Psoas muscle (tissue), 8 donors: ENCODE data around the gene TUBGCP6. TPM values are rescaled to one million over a fixed set of nuclear protein-coding genes. Genes with fewer than 3 reads are reported as not detected.

ENCODE experiments used
- ATAC-seq, 4 donors: fragments of 200-7000 bp; cut with Tn5 transposase; one replicate each; pipeline ENCODE4 v1.9.1; 2020; ENCODE audit warnings: moderate library complexity in 3 of 4, mild to moderate bottlenecking in 2 of 4
- DNase-seq, 2 donors: peaks; one replicate each; pipeline ENCODE4 v3.0.0-alpha.2; 2020
- H3K27ac ChIP-seq: fragments of 200-600 bp; one replicate; pipeline ENCODE4 v1.8.0; 2022
- H3K27me3 ChIP-seq, 3 donors: fragments of 200-600 bp in 1 of 3; one replicate each; pipeline versions ENCODE4 v1.6.1 to v1.8.0; 2013 to 2022; ENCODE audit warnings: low read length in 2 of 3, mild to moderate bottlenecking in 2 of 3, moderate library complexity in 1 of 3; ENCODE audit not compliant: insufficient read depth in 3 of 3
- H3K36me3 ChIP-seq, 2 donors: fragments of 200-600 bp in 1 of 2; one replicate each; pipeline versions ENCODE4 v1.6.1 to v1.8.0; 2013 to 2022; ENCODE audit warnings: low read depth in 1 of 2, mild to moderate bottlenecking in 1 of 2, moderate library complexity in 1 of 2; ENCODE audit not compliant: insufficient read depth in 1 of 2
- H3K4me1 ChIP-seq: fragments of 200-600 bp; one replicate; pipeline ENCODE4 v1.8.0; 2022
- H3K4me3 ChIP-seq: fragments of 200-600 bp; one replicate; pipeline ENCODE4 v1.8.0; 2022; ENCODE audit warnings: mild to moderate bottlenecking
- H3K9me3 ChIP-seq: fragments of 200-600 bp; one replicate; pipeline ENCODE4 v1.8.0; 2022
- CTCF ChIP-seq: fragments of 200-600 bp; IDR thresholded peaks from one replicate; pipeline ENCODE4 v1.8.0; 2022; ENCODE audit warnings: antibody characterized with exemption
- WGBS, 3 donors: extraction: QIAGEN DNeasy Blood & Tissue Kit; methylation state at CpG; one replicate each; pipeline versions ENCODE4 v1.1.6 to v1.1.7; 2013; 5-methylcytosine and 5-hydroxymethylcytosine counted together
- intact Hi-C, 2 donors: fragments of 100-400 bp; cut with DNase I; formaldehyde crosslinking; loops; one replicate each; pipeline versions ENCODE4 v1.11.0 to v1.14.2; 2022
- polyA plus RNA-seq, 3 donors: library from polyadenylated mRNA; stranded (reverse); fragments of 200-250 nt; gene quantifications; one replicate each; pipeline ENCODE4 v1.2.3, GENCODE V29; 2013
- total RNA-seq, 4 donors: library from RNA; stranded (reverse); fragmentation: NEBNext Ultra II Directional in 2 of 4; extraction: Animal tissue kit (Norgen Biotek cat#: 25700) in 2 of 4; gene quantifications; one replicate each; pipeline versions ENCODE4 v1.2.1 to v1.2.4, GENCODE V29; 2021 to 2023
- donor health status: healthy with polysubstance abuse.
- donor health status: DM: no; HTN: no; CAD: no; lungs with moderate emphysema.
- donor health status: Bipolar disorder and iron deficiency.
- donor health status: healthy.
- donor health status: DM: yes; HTN: yes; CAD: no.
- donor health status: DM: no; HTN: no; CAD: no.
- donor health status: DM: no; HTN: no; CAD: no.
- donor health status: DM: yes; HTN: yes; CAD: no.

The TUBGCP6 gene
- total and polyA plus RNA-seq, 7 donors: 9.5 to 21.8 (median 18.0) TPM

GRCh38 chr22:50167689-50168489 lies 76.9 kb downstream of the TUBGCP6 start:
- WGBS, 3 donors: 58 to 65% (median 61%) methylated on average over 11 of the region's 11 CpGs
- Histone ChIP-seq H3K4me1 (no peaks in the 10 kb centered on the region), H3K9me3 (no peaks in the 10 kb centered on the region), H3K4me3 (no peak overlapping the region), H3K27ac (no peak overlapping the region), H3K36me3 (no peaks in the 10 kb centered on the region), H3K27me3 (peaks cover 0 to 37% (median 8%) of the 10 kb centered on the region in 3 donors)
- DNase-seq (no peak), ATAC-seq (no peak)
- intact Hi-C loops: no loop called here
- no peak for TF ChIP-seq CTCF

Other genes starting within 250 kb of the TUBGCP6 start
- gene IL17REL, start 232.3 kb downstream of the TUBGCP6 start, total RNA-seq: not detected
- not detected for gene IL17REL, start 232.3 kb downstream of the TUBGCP6 start, polyA plus RNA-seq
- not detected for gene TTLL8, start 186.7 kb downstream of the TUBGCP6 start, total RNA-seq
- gene TTLL8, start 186.7 kb downstream of the TUBGCP6 start, polyA plus RNA-seq: not detected
- not detected for gene MLC1, start 159.6 kb downstream of the TUBGCP6 start, total RNA-seq
- gene MLC1, start 159.6 kb downstream of the TUBGCP6 start, polyA plus RNA-seq: under 1 TPM in 1 of 3 donors, not detected in 2; under 0.01 TPM
- gene MOV10L1, start 155.0 kb downstream of the TUBGCP6 start, total RNA-seq: under 1 TPM in 2 of 4 donors, not detected in 2; 0.07 to 0.39 TPM
- gene MOV10L1, start 155.0 kb downstream of the TUBGCP6 start, polyA plus RNA-seq: under 1 TPM in 1 of 3 donors, not detected in 2; 0.05 TPM
- gene PANX2, start 74.3 kb downstream of the TUBGCP6 start, total RNA-seq: under 1 TPM in 3 of 4 donors, not detected in 1; 0.16 to 0.69 (median 0.25) TPM
- under 1 TPM; 0.03 to 0.09 (median 0.04) TPM for gene PANX2, start 74.3 kb downstream of the TUBGCP6 start, polyA plus RNA-seq
- 10 to 100 TPM; 19.9 to 29.5 (median 24.0) TPM for gene TRABD, start 59.1 kb downstream of the TUBGCP6 start, total RNA-seq
- gene TRABD, start 59.1 kb downstream of the TUBGCP6 start, polyA plus RNA-seq: 10 to 100 TPM; 30.6 to 52.1 (median 46.8) TPM
- 10 to 100 TPM in 3 of 4 donors, 1 to 10 TPM in 1; 10.0 to 26.6 (median 15.9) TPM for gene SELENOO, start 44.0 kb downstream of the TUBGCP6 start, total RNA-seq
- gene SELENOO, start 44.0 kb downstream of the TUBGCP6 start, polyA plus RNA-seq: 10 to 100 TPM; 18.0 to 22.3 (median 20.6) TPM
- gene HDAC10, start 6.2 kb upstream of the TUBGCP6 start, total RNA-seq: 10 to 100 TPM; 13.5 to 19.4 (median 15.3) TPM
- 1 to 10 TPM; 4.3 to 5.3 (median 5.1) TPM for gene HDAC10, start 6.2 kb upstream of the TUBGCP6 start, polyA plus RNA-seq
- gene MAPK12, start 16.7 kb upstream of the TUBGCP6 start, total RNA-seq: 100 to 1,000 TPM; 107 to 178 (median 145) TPM
- 100 to 1,000 TPM in 2 of 3 donors, 10 to 100 TPM in 1; 57.4 to 148 (median 131) TPM for gene MAPK12, start 16.7 kb upstream of the TUBGCP6 start, polyA plus RNA-seq
- gene MAPK11, start 25.4 kb upstream of the TUBGCP6 start, total RNA-seq: 1 to 10 TPM; 4.4 to 6.3 (median 5.4) TPM
- 1 to 10 TPM; 1.7 to 5.3 (median 4.0) TPM for gene MAPK11, start 25.4 kb upstream of the TUBGCP6 start, polyA plus RNA-seq
- gene PLXNB2, start 62.6 kb upstream of the TUBGCP6 start, total RNA-seq: 10 to 100 TPM; 13.6 to 43.7 (median 15.0) TPM
- 10 to 100 TPM in 1 of 3 donors, 1 to 10 TPM in 2; 3.9 to 11.6 (median 5.8) TPM for gene PLXNB2, start 62.6 kb upstream of the TUBGCP6 start, polyA plus RNA-seq
- 1 to 10 TPM in 2 of 4 donors, under 1 TPM in 2; 0.57 to 1.6 (median 0.94) TPM for gene DENND6B, start 82.0 kb upstream of the TUBGCP6 start, total RNA-seq
- under 1 TPM; 0.46 to 0.93 (median 0.81) TPM for gene DENND6B, start 82.0 kb upstream of the TUBGCP6 start, polyA plus RNA-seq
- gene PPP6R2, start 98.3 kb upstream of the TUBGCP6 start, total RNA-seq: 10 to 100 TPM; 36.6 to 48.2 (median 42.5) TPM
- gene PPP6R2, start 98.3 kb upstream of the TUBGCP6 start, polyA plus RNA-seq: 10 to 100 TPM; 31.6 to 43.7 (median 32.1) TPM
- 10 to 100 TPM; 75.3 to 98.0 (median 82.8) TPM for gene SBF1, start 230.0 kb upstream of the TUBGCP6 start, total RNA-seq
- 10 to 100 TPM; 42.1 to 58.6 (median 54.9) TPM for gene SBF1, start 230.0 kb upstream of the TUBGCP6 start, polyA plus RNA-seq
- under 1 TPM in 1 of 4 donors, not detected in 3; 0.21 TPM for gene ADM2, start 236.5 kb upstream of the TUBGCP6 start, total RNA-seq
- gene ADM2, start 236.5 kb upstream of the TUBGCP6 start, polyA plus RNA-seq: under 1 TPM in 2 of 3 donors, not detected in 1; 0.01 to 0.05 TPM
- not detected for gene MIOX, start 241.8 kb upstream of the TUBGCP6 start, total RNA-seq
- not detected for gene MIOX, start 241.8 kb upstream of the TUBGCP6 start, polyA plus RNA-seq